Liver (tissue), 9 donors: Measurements from ENCODE around the gene SFTA2. TPM values are rescaled to one million over a fixed set of nuclear protein-coding genes. Genes with fewer than 3 reads are reported as not detected.

Source experiments
- DNase-seq: peaks from one replicate; pipeline ENCODE4 v3.0.0-alpha.2; 2017; ENCODE audit warnings: low spot score
- H3K27ac ChIP-seq, 2 donors: one replicate each; pipeline ENCODE4 v1.7.0; 2013; ENCODE audit warnings: inconsistent platforms in 2 of 2, low read length in 2 of 2, control low read depth in 1 of 2, low read depth in 1 of 2, mild to moderate bottlenecking in 1 of 2
- H3K27me3 ChIP-seq, 4 donors: one replicate each; pipeline versions ENCODE4 v1.6.1 to v1.7.0; 2013; ENCODE audit warnings: low read length in 3 of 4, inconsistent platforms in 1 of 4, mild to moderate bottlenecking in 1 of 4, moderate library complexity in 1 of 4; ENCODE audit not compliant: control insufficient read depth in 4 of 4, insufficient read depth in 4 of 4
- H3K36me3 ChIP-seq, 4 donors: one replicate each; pipeline versions ENCODE4 v1.6.1 to v1.7.0; 2013; ENCODE audit warnings: low read length in 3 of 4, mild to moderate bottlenecking in 3 of 4, low read depth in 1 of 4, moderate library complexity in 1 of 4; ENCODE audit not compliant: control insufficient read depth in 4 of 4, insufficient read depth in 3 of 4
- H3K4me1 ChIP-seq, 4 donors: one replicate each; pipeline versions ENCODE4 v1.6.1 to v1.7.0; 2013; ENCODE audit warnings: low read length in 3 of 4, mild to moderate bottlenecking in 3 of 4, moderate library complexity in 1 of 4; ENCODE audit not compliant: control insufficient read depth in 4 of 4, insufficient read depth in 4 of 4
- H3K4me3 ChIP-seq, 3 donors: one replicate each; pipeline versions ENCODE4 v1.6.1 to v1.7.0; 2013; ENCODE audit warnings: low read length in 3 of 3, control low read depth in 1 of 3, low read depth in 1 of 3, mild to moderate bottlenecking in 1 of 3
- H3K9ac ChIP-seq, 2 donors: one replicate each; pipeline ENCODE4 v1.7.0; 2013; ENCODE audit warnings: low read length in 2 of 2, mild to moderate bottlenecking in 2 of 2, moderate library complexity in 2 of 2, control low read depth in 1 of 2, low read depth in 1 of 2
- H3K9me3 ChIP-seq, 4 donors: one replicate each; pipeline versions ENCODE4 v1.6.1 to v1.7.0; 2013; ENCODE audit warnings: low read length in 3 of 4; ENCODE audit not compliant: control insufficient read depth in 4 of 4
- ATF3 ChIP-seq: IDR thresholded peaks from 2 replicates; pipeline ENCODE4 v1.6.1; 2016; ENCODE audit warnings: antibody characterized with exemption
- CTCF ChIP-seq: fragments of 150-350 bp; IDR thresholded peaks from 2 replicates; pipeline ENCODE4 v1.5.1; 2017; ENCODE audit warnings: improper control_type of control experiment, low read depth, low read length; ENCODE audit not compliant: missing input control
- EGR1 ChIP-seq, 2 donors: IDR thresholded peaks; 2 replicates each; pipeline ENCODE4 v1.6.1; 2016 to 2018; ENCODE audit warnings: antibody characterized with exemption in 2 of 2, low read depth in 2 of 2
- GABPA ChIP-seq, 2 donors: IDR thresholded peaks in 1 of 2; conservative IDR thresholded peaks in 1 of 2; 2 replicates each; pipeline ENCODE4 v1.6.1; 2016; ENCODE audit warnings: antibody characterized with exemption in 2 of 2, mild to moderate bottlenecking in 1 of 2, moderate library complexity in 1 of 2
- JUND ChIP-seq, 2 donors: IDR thresholded peaks; 2 replicates each; pipeline ENCODE4 v1.6.1; 2016; ENCODE audit warnings: antibody characterized with exemption in 2 of 2
- RAD21 ChIP-seq, 2 donors: IDR thresholded peaks; 2 replicates each; pipeline ENCODE4 v1.6.1; 2016; ENCODE audit warnings: antibody characterized with exemption in 2 of 2, mild to moderate bottlenecking in 2 of 2
- REST ChIP-seq: IDR thresholded peaks from 2 replicates; pipeline ENCODE4 v1.6.1; 2016; ENCODE audit warnings: antibody characterized with exemption, mild to moderate bottlenecking
- RXRA ChIP-seq, 2 donors: IDR thresholded peaks; 2 replicates each; pipeline ENCODE4 v1.6.1; 2017 to 2018; ENCODE audit warnings: antibody characterized with exemption in 2 of 2, mild to moderate bottlenecking in 1 of 2
- SP1 ChIP-seq: IDR thresholded peaks from 2 replicates; pipeline ENCODE4 v1.6.1; 2018; ENCODE audit warnings: antibody characterized with exemption, mild to moderate bottlenecking
- TAF1 ChIP-seq: conservative IDR thresholded peaks from 2 replicates; pipeline ENCODE4 v1.6.1; 2016; ENCODE audit warnings: antibody characterized with exemption, mild to moderate bottlenecking
- YY1 ChIP-seq: IDR thresholded peaks from 2 replicates; pipeline ENCODE4 v1.6.1; 2016; ENCODE audit warnings: antibody characterized with exemption, mild to moderate bottlenecking
- ZBTB33 ChIP-seq: IDR thresholded peaks from 2 replicates; pipeline ENCODE4 v1.6.1; 2016; ENCODE audit warnings: antibody characterized with exemption
- WGBS: extraction: QIAGEN DNeasy Blood & Tissue Kit; methylation state at CpG from one replicate; pipeline ENCODE4 v1.1.7; 2013; 5-methylcytosine and 5-hydroxymethylcytosine counted together
- polyA plus RNA-seq, 2 donors: library from polyadenylated mRNA; stranded (reverse) in 1 of 2; unstranded in 1 of 2; fragments of 200-250 nt in 1 of 2; fragments of >200 nt in 1 of 2; fragmentation: Nextera tagmentation in 1 of 2; extraction: Ambion mirVana in 1 of 2; gene quantifications; one replicate each; pipeline versions ENCODE4 v1.2.1 to v1.2.3, GENCODE V29; 2013 to 2015
- total RNA-seq, 2 donors: library from RNA; depleted of rRNA; stranded (reverse); fragments of >200 nt; gene quantifications; one replicate each; pipeline ENCODE4 v1.2.3, GENCODE V29; 2014
- donor health status: healthy.
- donor health status: healthy.
- donor health status: healthy.
- donor health status: healthy.
- donor health status: healthy.

Gene SFTA2
- total and polyA plus RNA-seq, 4 donors: 0.60 TPM; not detected in 3

GRCh38 chr6:30966154-30966553, 34.2 kb upstream of the SFTA2 start (continued):
- TF ChIP-seq RXRA (IDR thresholded peaks at IDR 0.05) (no peak), SP1 (no peak), JUND (IDR thresholded peaks at IDR 0.05) (no peak), GABPA (IDR thresholded peaks at IDR 0.05 in 1 of 2, conservative IDR thresholded peaks at IDR 0.05 in 1 of 2) (no peak), YY1 (no peak)

GRCh38 chr6:30965140-30965601, 33.2 kb upstream of the SFTA2 start:
- 86% methylated on average over 5 of the region's 5 CpGs for WGBS
- H3K9ac ChIP-seq: no peak overlapping the region
- TF ChIP-seq ATF3 (no peak), CTCF (no peak), REST (no peak), RAD21 (IDR thresholded peaks at IDR 0.05) (no peak), ZBTB33 (no peak), TAF1 (no peak)

GRCh38 chr6:30964075-30964474, 32.1 kb upstream of the SFTA2 start:
- no peaks in the 10 kb centered on the region for H3K27me3 ChIP-seq
- DNase-seq: no peak
- 85% methylated on average over 4 of the region's 4 CpGs for WGBS

More at GRCh38 chr6:30965140-30965601, 33.2 kb upstream of the SFTA2 start:
- no peak overlapping the region for H3K4me3 ChIP-seq
- H3K27me3 ChIP-seq: no peaks in the 10 kb centered on the region
- no peak for DNase-seq
- no peaks in the 10 kb centered on the region for H3K36me3 ChIP-seq
- H3K9me3 ChIP-seq: no peaks in the 10 kb centered on the region
- no peaks in the 10 kb centered on the region for H3K4me1 ChIP-seq
- H3K27ac ChIP-seq: no peak overlapping the region

More at GRCh38 chr6:30964075-30964474, 32.1 kb upstream of the SFTA2 start:
- Histone ChIP-seq H3K4me1 (no peaks in the 10 kb centered on the region), H3K9ac (no peak overlapping the region), H3K36me3 (no peaks in the 10 kb centered on the region), H3K27ac (no peak overlapping the region), H3K9me3 (no peaks in the 10 kb centered on the region), H3K4me3 (no peak overlapping the region)
- no peak for TF ChIP-seq TAF1
- no peak for TF ChIP-seq SP1
- no peak for TF ChIP-seq EGR1 (IDR thresholded peaks at IDR 0.05; ENCODE audit: low read depth in 2 of 2)
- TF ChIP-seq YY1: no peak
- no peak for TF ChIP-seq ATF3
- TF ChIP-seq RXRA (IDR thresholded peaks at IDR 0.05): no peak
